Natural killer cell treated with Interleukin-12 subunit alpha and Interleukin-12 subunit beta and Interleukin-15 and Interleukin-18, amount 100 ng/mL, for 72 hours (primary cell): ENCODE data around the gene MNX1. TPM values are rescaled to one million over a fixed set of nuclear protein-coding genes. Genes with fewer than 3 reads are reported as not detected.

Experiments
- ATAC-seq, 2 donors: fragments of 150-1000 bp; cut with Tn5 transposase in 1 of 2; sonication (Bioruptor Pico), chemical (Tn5 transposase) in 1 of 2; 2 replicates each; pipeline ENCODE4 v1.10.0; 2021
- DNase-seq: peaks from one replicate; pipeline ENCODE4 v3.0.0; 2022; ENCODE audit warnings: low spot score
- H3K27ac Mint-ChIP-seq, 2 donors: 1 replicate in 1 of 2; 2 replicates in 1 of 2; pipeline ENCODE4 v1.8.0; 2022; ENCODE audit warnings: mixed read lengths in 2 of 2, mild to moderate bottlenecking in 1 of 2, moderate library complexity in 1 of 2
- H3K27me3 Mint-ChIP-seq, 2 donors: 1 replicate in 1 of 2; 2 replicates in 1 of 2; pipeline ENCODE4 v1.8.0; 2022; ENCODE audit warnings: mixed read lengths in 2 of 2
- H3K36me3 Mint-ChIP-seq: one replicate; pipeline ENCODE4 v1.8.0; 2022; ENCODE audit warnings: mixed read lengths
- H3K4me1 Mint-ChIP-seq, 2 donors: 1 replicate in 1 of 2; 2 replicates in 1 of 2; pipeline ENCODE4 v1.8.0; 2022; ENCODE audit warnings: low read depth in 2 of 2, mixed read lengths in 2 of 2, mild to moderate bottlenecking in 1 of 2
- H3K4me3 Mint-ChIP-seq: one replicate; pipeline ENCODE4 v1.8.0; 2022; ENCODE audit warnings: mixed read lengths
- H3K9me3 Mint-ChIP-seq: 2 replicates; pipeline ENCODE4 v1.8.0; 2022; ENCODE audit warnings: mixed read lengths
- total RNA-seq, 2 donors: library from RNA; stranded (reverse); gene quantifications; one replicate each; pipeline ENCODE4 v1.2.3, GENCODE V29; 2022

The MNX1 gene
- total RNA-seq, 2 donors from 2014 or later: not detected

DNA sequence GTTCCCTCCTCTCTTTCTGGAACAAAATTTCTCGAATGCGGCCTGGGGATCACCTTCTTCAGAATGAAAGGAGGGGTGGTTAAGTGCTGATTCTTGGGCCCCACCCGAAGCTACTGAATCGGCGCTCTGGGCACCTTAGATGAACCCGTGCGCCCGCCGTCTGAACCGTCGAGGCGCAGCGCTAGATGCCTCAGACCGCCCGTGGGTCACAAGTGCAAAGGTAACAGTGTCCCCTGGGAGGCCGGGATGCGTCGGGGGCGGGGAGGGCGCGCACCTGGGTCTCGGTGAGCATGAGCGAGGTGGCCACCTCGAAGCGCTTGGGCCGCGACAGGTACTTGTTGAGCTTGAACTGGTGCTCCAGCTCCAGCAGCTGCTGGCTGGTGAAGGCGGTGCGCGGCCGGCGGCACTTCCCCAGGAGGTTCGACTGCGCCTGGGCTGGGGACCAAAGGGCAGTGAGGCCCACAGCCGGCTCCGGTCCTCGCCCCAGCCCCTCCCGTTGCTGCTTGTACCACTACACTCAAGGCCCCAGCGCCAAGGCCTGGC, 4.2 kb downstream of the MNX1 start:
- Mint-ChIP-seq H3K36me3 (no peaks in the 10 kb centered on the region), H3K4me1 (peaks cover 7 to 10% of the 10 kb centered on the region in 2 donors), H3K27me3 (peaks cover 33 to 41% of the 10 kb centered on the region in 2 donors), H3K4me3 (no peak overlapping the region), H3K27ac (no peak overlapping the region), H3K9me3 (no peaks in the 10 kb centered on the region)
- ATAC-seq (no peak), DNase-seq (no peak)

GRCh38 chr7:157005456-157006204, 4.8 kb downstream of the MNX1 start:
- H3K27ac Mint-ChIP-seq: no peak overlapping the region
- no peak for DNase-seq
- peaks cover 13 to 16% of the 10 kb centered on the region in 2 donors for H3K4me1 Mint-ChIP-seq
- H3K9me3 Mint-ChIP-seq: no peaks in the 10 kb centered on the region
- peaks cover 5% of the 10 kb centered on the region for H3K36me3 Mint-ChIP-seq
- H3K27me3 Mint-ChIP-seq: peaks cover 39 to 48% of the 10 kb centered on the region in 2 donors
- ATAC-seq: no peak
- H3K4me3 Mint-ChIP-seq: no peak overlapping the region

- H3K4me1 Mint-ChIP-seq: peaks cover 15 to 18% of the 10 kb centered on the region in 2 donors
- no peaks in the 10 kb centered on the region for H3K9me3 Mint-ChIP-seq
- peaks cover 7% of the 10 kb centered on the region for H3K36me3 Mint-ChIP-seq
- no peak overlapping the region for H3K27ac Mint-ChIP-seq
- ATAC-seq (no peak), DNase-seq (no peak)
- no peak overlapping the region for H3K4me3 Mint-ChIP-seq
- peaks cover 42 to 51% of the 10 kb centered on the region in 2 donors for H3K27me3 Mint-ChIP-seq
These were observed 5.7 kb downstream of the MNX1 start for GRCh38 chr7:157004521-157005455.

DNA sequence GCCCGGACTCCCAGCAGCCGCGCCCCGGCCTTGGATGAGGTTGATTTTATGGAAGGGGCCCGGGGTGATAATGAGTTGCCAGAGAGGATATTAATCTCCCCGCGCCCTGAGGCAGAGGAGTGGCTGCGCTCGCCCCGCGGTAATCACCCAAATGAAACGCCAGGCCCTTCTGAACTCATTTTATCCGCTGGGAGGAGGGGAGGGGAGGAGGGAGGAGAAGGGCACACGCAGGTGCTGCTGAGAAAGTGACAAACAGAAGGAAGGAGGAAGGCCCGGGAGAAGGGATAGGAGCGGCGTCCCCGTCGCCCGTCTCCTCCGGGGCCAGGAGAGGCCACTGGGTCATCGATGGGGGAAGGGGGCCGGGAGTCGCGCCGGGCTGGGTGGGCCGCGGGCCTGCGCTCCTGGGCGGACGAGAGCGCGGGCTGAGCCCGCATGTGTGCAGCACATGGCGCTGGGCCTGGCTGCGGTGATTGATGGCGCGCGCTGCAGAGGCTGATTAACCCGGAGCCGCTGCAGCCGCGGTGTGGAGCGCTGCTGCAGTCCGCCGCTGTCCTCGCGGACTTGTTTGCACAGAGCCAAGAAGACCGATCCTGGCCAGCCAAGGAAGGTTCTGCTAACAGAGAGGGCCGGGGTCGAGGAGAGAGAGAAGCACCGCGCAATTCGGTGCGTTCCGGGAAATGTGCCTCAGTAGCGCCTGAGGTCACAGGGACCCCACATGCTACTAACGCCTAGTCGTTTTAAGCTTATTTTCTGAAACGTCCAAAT, 6.5 kb downstream of the MNX1 start:
- Mint-ChIP-seq H3K36me3 (peaks cover 7% of the 10 kb centered on the region), H3K27me3 (peaks cover 39 to 53% of the 10 kb centered on the region in 2 donors), H3K4me3 (no peak overlapping the region), H3K27ac (no peak overlapping the region), H3K9me3 (no peaks in the 10 kb centered on the region), H3K4me1 (peaks cover 15 to 18% of the 10 kb centered on the region in 2 donors)
- no peak for ATAC-seq
- no peak for DNase-seq

GRCh38 chr7:157003445-157003755, 7.1 kb downstream of the MNX1 start:
- H3K27ac Mint-ChIP-seq: no peak overlapping the region
- H3K4me3 Mint-ChIP-seq: no peak overlapping the region
- no peak for ATAC-seq
- H3K36me3 Mint-ChIP-seq: peaks cover 7% of the 10 kb centered on the region
- peaks cover 15 to 18% of the 10 kb centered on the region in 2 donors for H3K4me1 Mint-ChIP-seq
- H3K9me3 Mint-ChIP-seq: no peaks in the 10 kb centered on the region
- H3K27me3 Mint-ChIP-seq: peaks cover 40 to 53% of the 10 kb centered on the region in 2 donors
- no peak for DNase-seq

DNA sequence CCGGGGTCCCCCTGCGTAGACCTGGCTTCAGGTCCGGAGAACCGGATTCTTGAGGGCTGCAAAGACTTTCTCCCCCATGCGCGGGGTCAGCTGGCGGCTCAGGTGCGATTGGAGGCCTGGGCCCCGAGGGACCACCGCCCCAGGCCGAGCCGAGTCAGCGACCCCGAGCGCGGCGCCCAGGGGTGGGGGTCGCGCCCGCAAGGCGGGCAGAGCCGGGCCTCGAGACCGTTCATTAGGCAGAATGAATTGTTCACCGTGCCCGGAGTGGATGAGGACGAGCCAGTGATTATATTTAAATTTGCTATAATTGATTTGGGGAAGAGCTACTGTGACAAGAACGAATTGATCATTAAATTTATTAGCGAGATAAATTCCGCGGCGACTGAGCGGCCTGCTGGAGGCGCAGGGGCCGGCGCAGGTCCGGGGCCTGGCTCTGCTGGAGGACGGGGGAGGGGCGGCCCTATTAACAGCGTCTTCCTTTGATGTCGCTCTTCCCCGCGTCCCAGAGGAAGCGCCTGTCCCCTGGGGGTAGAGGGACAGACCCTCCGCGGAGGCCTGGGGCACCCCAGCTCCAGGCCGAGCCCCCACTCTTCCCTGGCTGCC, 7.5 kb downstream of the MNX1 start:
- H3K27me3 Mint-ChIP-seq: peaks cover 42 to 55% of the 10 kb centered on the region in 2 donors
- peaks cover 7% of the 10 kb centered on the region for H3K36me3 Mint-ChIP-seq
- no peak overlapping the region for H3K4me3 Mint-ChIP-seq
- peaks cover 15 to 18% of the 10 kb centered on the region in 2 donors for H3K4me1 Mint-ChIP-seq
- no peak overlapping the region for H3K27ac Mint-ChIP-seq
- DNase-seq: no peak
- H3K9me3 Mint-ChIP-seq: no peaks in the 10 kb centered on the region
- no peak for ATAC-seq

DNA sequence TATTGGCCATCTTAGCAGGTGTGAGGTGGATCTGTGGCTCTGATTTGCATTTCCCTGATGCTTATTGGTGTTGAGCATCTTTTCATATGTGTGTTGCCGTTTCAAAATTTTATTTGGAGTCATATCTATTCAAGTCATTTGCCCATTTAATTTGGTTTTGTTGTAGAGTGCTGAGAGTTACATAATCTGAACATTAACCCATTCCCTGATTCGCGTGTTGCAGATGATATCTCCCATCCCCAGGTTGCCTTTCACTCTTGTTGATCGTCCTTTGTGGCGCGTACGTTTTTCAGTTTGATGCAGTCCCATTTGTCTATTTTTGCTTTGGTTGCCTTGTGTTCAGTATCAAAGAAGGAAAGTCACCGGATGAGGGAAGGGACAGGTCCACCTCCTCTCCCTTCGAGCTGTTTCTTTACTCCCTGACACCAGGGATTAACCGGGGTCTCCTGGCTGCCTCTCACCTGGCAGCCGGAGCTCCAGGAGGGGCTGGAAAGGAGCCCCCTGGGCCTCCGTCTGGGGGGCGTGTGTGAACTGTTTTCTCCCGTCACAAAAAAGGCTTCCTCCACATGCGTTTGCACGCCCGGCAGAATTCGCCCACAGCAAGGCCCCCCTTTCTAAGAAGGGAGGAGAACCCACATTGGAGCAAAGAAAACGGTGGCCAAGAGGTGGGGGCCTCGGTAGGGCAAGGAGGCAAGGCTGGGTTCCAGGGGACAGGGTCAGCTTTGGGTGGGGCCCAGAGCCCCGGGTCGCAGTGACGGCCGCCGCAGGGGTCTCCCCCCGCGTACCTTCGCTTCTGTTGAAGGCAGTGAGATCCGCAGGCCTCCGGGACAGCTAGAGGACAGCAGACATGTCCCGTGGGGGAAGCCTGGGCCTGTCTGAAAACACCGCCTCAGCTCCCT, 8.3 kb downstream of the MNX1 start:
- no peak overlapping the region for H3K4me3 Mint-ChIP-seq

GRCh38 chr7:157000741-157001653, 9.5 kb downstream of the MNX1 start:
- peak overlapping the region; percentile 86 for H3K4me3 Mint-ChIP-seq
- H3K27ac Mint-ChIP-seq: peak overlapping the region in 1 of 2 donors; percentile 29
- ATAC-seq (no peak), DNase-seq (no peak)
- peaks cover 7% of the 10 kb centered on the region for H3K36me3 Mint-ChIP-seq
- no peaks in the 10 kb centered on the region for H3K9me3 Mint-ChIP-seq
- peaks cover 15 to 18% of the 10 kb centered on the region in 2 donors for H3K4me1 Mint-ChIP-seq
- H3K27me3 Mint-ChIP-seq: peaks cover 47 to 62% of the 10 kb centered on the region in 2 donors

More for the DNA sequence above, 8.3 kb downstream of the MNX1 start:
- peaks cover 45 to 55% of the 10 kb centered on the region in 2 donors for H3K27me3 Mint-ChIP-seq
- no peak for ATAC-seq
- peaks cover 15 to 18% of the 10 kb centered on the region in 2 donors for H3K4me1 Mint-ChIP-seq
- no peaks in the 10 kb centered on the region for H3K9me3 Mint-ChIP-seq
- no peak overlapping the region for H3K27ac Mint-ChIP-seq
- H3K36me3 Mint-ChIP-seq: peaks cover 7% of the 10 kb centered on the region
- DNase-seq: no peak

- peaks cover 47 to 66% of the 10 kb centered on the region in 2 donors for H3K27me3 Mint-ChIP-seq
- peaks cover 7% of the 10 kb centered on the region for H3K36me3 Mint-ChIP-seq
- ATAC-seq (no peak), DNase-seq (no peak)
- no peaks in the 10 kb centered on the region for H3K9me3 Mint-ChIP-seq
- peak overlapping the region; percentile 86 for H3K4me3 Mint-ChIP-seq
- peaks cover 15 to 18% of the 10 kb centered on the region in 2 donors for H3K4me1 Mint-ChIP-seq
- peak overlapping the region in 1 of 2 donors; percentile 29 for H3K27ac Mint-ChIP-seq
These were observed 10.3 kb downstream of the MNX1 start for GRCh38 chr7:156999958-157000726.

DNA sequence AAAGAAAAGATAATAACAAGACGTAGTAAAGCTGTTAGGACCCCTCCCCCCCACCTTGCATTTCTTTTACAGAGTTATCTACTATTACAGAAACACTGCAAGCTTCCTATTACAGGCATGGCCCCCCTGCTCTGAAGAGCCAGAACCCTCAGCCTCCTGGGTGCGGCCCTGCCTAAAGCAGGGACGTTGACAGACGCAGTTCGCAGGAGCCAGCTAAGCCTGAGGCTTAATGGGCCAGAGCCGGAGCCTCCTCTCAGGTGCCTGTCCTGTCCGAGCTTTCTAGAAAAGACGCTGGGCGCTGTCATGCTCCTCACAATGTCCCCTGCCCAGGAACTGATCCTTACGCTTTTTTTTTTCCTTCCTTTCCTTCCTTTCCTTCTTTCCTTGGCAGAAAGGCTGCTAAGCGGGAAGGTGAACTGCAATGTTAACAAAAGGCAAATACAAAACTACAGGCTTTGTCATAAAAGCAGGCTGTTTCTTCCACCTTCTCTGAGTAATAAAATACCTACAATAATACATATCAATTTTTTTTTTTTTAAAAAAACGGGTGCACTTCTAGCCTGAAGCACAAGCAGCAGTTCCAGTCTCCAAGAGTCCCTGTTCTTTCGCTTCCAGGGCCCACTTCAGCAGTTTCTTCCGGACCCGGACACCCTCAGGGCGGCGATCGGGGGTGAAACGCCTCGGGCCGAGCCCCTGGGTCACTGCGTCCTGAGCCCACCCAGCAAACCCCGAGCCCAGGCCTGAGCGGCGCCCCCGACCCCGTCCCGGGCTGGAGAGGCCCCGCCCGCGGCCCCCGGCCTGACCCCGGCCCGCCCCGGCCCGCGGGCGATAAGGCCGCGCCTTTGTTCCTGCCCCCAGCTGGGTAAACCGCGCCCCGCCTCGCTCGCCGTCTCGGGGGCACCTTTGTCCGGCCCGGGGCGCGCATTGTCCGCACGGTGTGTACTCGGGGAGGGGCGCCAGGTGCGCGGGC, 11.2 kb downstream of the MNX1 start:
- H3K9me3 Mint-ChIP-seq: no peaks in the 10 kb centered on the region
- H3K4me3 Mint-ChIP-seq: peak overlapping the region; percentile 25
- ATAC-seq (no peak), DNase-seq (no peak)
- H3K27me3 Mint-ChIP-seq: peaks cover 39 to 59% of the 10 kb centered on the region in 2 donors
- peaks cover 9 to 14% of the 10 kb centered on the region in 2 donors for H3K4me1 Mint-ChIP-seq
- H3K36me3 Mint-ChIP-seq: peaks cover 7% of the 10 kb centered on the region
- no peak overlapping the region for H3K27ac Mint-ChIP-seq
